GM23248 (cell line): Measurements from ENCODE around the gene NKX2-3.

Source experiments
- EZH2 ChIP-seq: fragments of 200-600 bp; sonication (generic); IDR thresholded peaks from 2 replicates; pipeline ENCODE4 v1.6.1; 2018; ENCODE audit warnings: antibody characterized with exemption, mild to moderate bottlenecking; ENCODE audit not compliant: insufficient read depth, poor library complexity, severe bottlenecking
- EZH2phosphoT487 ChIP-seq: fragments of 200-600 bp; sonication (generic); IDR thresholded peaks from 2 replicates; pipeline ENCODE4 v1.6.1; 2018; ENCODE audit warnings: antibody characterized with exemption, moderate library complexity, mild to moderate bottlenecking, low read depth; ENCODE audit not compliant: insufficient read depth

DNA sequence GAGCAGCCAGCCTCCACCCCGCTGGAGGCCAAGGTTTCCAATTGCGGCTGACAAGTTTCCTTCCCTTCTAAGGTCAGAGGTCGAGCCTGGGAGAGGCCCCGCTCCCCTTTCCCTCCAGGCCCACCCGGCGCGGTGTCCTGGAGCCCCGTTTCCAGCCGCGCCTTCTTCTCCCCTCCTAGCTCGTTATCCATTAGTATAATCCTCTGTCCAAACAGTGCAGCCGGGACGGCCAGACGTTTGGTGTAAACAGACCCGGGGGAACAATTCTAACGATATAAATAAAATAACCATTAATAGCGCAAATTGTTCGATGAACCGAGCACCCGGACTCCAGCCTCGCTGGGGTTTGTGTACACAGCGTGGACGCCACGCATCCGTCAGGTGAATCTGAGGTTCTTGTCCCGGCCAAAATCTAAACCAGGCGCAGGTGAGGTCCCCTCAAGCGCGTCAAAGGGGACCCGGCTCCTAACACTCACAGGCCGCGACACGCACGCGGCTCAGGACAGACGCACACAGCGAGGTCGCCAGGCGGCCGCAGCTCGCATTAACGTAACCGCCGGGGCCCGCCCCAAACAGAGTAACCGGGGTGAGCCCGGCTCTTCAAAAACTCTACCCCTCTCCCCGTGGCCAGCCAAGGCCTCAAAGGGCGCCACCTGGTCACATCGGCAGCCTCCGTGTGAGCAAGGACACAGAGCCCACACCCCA lies 10.8 kb upstream of the NKX2-3 start:
- TF ChIP-seq EZH2phosphoT487 (no peak; the same call in 1 of the 2 replicates), EZH2 (no peak)
